Breast epithelium (tissue), 4 donors: ENCODE measurements around the gene TEKT1. TPM values are rescaled to one million over a fixed set of nuclear protein-coding genes. Genes with fewer than 3 reads are reported as not detected.

ENCODE experiments used
- DNase-seq, 2 donors: peaks; one replicate each; pipeline ENCODE4 v3.0.0-alpha.2; 2019; ENCODE audit warnings: low spot score in 2 of 2
- H3K27ac ChIP-seq, 2 donors: fragments of 200-600 bp; sonication (generic) in 1 of 2; one replicate each; pipeline ENCODE4 v1.5.1; 2016 to 2019; ENCODE audit warnings: mild to moderate bottlenecking in 1 of 2
- H3K27me3 ChIP-seq, 2 donors: fragments of 200-600 bp; sonication (generic) in 1 of 2; one replicate each; pipeline versions ENCODE4 v1.5.1 to v1.6.0; 2017 to 2019; ENCODE audit warnings: control low read depth in 1 of 2, mild to moderate bottlenecking in 1 of 2
- H3K36me3 ChIP-seq: fragments of 200-600 bp; one replicate; pipeline ENCODE4 v1.5.1; 2019
- H3K4me1 ChIP-seq, 2 donors: fragments of 200-600 bp; sonication (generic); one replicate each; pipeline ENCODE4 v1.5.1; 2016 to 2019; ENCODE audit warnings: control low read depth in 1 of 2
- H3K4me3 ChIP-seq, 3 donors: fragments of 200-600 bp; sonication (generic); 1 replicate in 2 of 3; 2 replicates in 1 of 3; pipeline ENCODE4 v1.5.1; 2016 to 2019; ENCODE audit warnings: mild to moderate bottlenecking in 3 of 3, moderate library complexity in 2 of 3
- H3K9me3 ChIP-seq, 2 donors: fragments of 200-600 bp; sonication (generic) in 1 of 2; one replicate each; pipeline ENCODE4 v1.5.1; 2016 to 2019; ENCODE audit warnings: control low read depth in 1 of 2
- POLR2A ChIP-seq: fragments of 450-650 bp; IDR thresholded peaks from one replicate; pipeline ENCODE4 v1.6.1; 2016; ENCODE audit warnings: antibody characterized with exemption, mild to moderate bottlenecking, moderate library complexity
- POLR2AphosphoS5 ChIP-seq, 3 donors: sonication (generic); formaldehyde crosslinking; IDR thresholded peaks; one replicate each; pipeline ENCODE4 v1.6.1; 2017; ENCODE audit warnings: antibody characterized with exemption in 3 of 3
- intact Hi-C: fragments of 100-400 bp; cut with DNase I; formaldehyde crosslinking; loops from one replicate; pipeline ENCODE4 v1.15.1; 2023; ENCODE audit warnings: low total_unique reads
- total RNA-seq, 3 donors: library from RNA; depleted of rRNA; stranded (reverse); fragments of >200 nt; gene quantifications; one replicate each; pipeline ENCODE4 v1.1.0, GENCODE V29; 2016
- TF ChIP-seq, protein P1 (sequence below), 3 donors: fragments of 450-650 bp; IDR thresholded peaks; one replicate each; pipeline ENCODE4 v1.5.1; 2016 to 2017; ENCODE audit warnings: antibody characterized with exemption in 3 of 3, mild to moderate bottlenecking in 3 of 3, moderate library complexity in 3 of 3

TEKT1 gene
- total RNA-seq, 3 donors from 2014 or later, result not detected

DNA sequence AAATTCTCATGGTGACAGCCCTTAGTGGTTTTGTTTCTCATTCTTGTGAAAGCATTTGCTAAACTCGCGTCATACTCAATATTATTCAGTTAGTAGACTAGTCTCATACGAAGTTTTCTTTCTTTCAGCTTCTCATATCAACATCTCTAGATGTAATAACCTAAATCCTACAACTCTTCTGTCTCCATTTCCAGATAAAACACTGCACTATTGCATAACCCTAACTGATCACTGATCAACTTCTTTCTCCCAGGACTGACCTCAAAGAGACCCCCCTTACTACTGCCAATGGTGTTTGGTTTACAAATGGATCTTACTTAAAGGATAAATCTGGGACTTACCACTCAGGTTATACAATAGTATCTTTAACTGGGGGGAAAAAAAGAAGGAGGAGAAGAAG lies 36.3 kb upstream of the TEKT1 start:
- Histone ChIP-seq H3K36me3 (no peaks in the 10 kb centered on the region), H3K4me3 (no peak overlapping the region), H3K9me3 (no peaks in the 10 kb centered on the region), H3K27ac (no peak overlapping the region), H3K27me3 (no peaks in the 10 kb centered on the region), H3K4me1 (no peaks in the 10 kb centered on the region)
- TF ChIP-seq POLR2AphosphoS5 (IDR thresholded peaks at IDR 0.05), result no peak
- TF ChIP-seq, protein P1, sequence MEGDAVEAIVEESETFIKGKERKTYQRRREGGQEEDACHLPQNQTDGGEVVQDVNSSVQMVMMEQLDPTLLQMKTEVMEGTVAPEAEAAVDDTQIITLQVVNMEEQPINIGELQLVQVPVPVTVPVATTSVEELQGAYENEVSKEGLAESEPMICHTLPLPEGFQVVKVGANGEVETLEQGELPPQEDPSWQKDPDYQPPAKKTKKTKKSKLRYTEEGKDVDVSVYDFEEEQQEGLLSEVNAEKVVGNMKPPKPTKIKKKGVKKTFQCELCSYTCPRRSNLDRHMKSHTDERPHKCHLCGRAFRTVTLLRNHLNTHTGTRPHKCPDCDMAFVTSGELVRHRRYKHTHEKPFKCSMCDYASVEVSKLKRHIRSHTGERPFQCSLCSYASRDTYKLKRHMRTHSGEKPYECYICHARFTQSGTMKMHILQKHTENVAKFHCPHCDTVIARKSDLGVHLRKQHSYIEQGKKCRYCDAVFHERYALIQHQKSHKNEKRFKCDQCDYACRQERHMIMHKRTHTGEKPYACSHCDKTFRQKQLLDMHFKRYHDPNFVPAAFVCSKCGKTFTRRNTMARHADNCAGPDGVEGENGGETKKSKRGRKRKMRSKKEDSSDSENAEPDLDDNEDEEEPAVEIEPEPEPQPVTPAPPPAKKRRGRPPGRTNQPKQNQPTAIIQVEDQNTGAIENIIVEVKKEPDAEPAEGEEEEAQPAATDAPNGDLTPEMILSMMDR (IDR thresholded peaks at IDR 0.05), result no peak
- no peak for TF ChIP-seq POLR2A
- intact Hi-C loops, result no loop called here
- no peak for DNase-seq

- no peak for DNase-seq
- H3K4me1 ChIP-seq, result no peaks in the 10 kb centered on the region
- no peak overlapping the region for H3K4me3 ChIP-seq
- H3K27ac ChIP-seq, result no peak overlapping the region
- no peaks in the 10 kb centered on the region for H3K27me3 ChIP-seq
- no peaks in the 10 kb centered on the region for H3K36me3 ChIP-seq
- intact Hi-C loops, result no loop called here
- H3K9me3 ChIP-seq, result no peaks in the 10 kb centered on the region
- TF ChIP-seq POLR2AphosphoS5 (IDR thresholded peaks at IDR 0.05) (no peak), POLR2A (no peak)
- TF ChIP-seq, protein P1 (IDR thresholded peaks at IDR 0.05), result no peak
Measured at GRCh38 chr17:6862825-6863224, 31.3 kb upstream of the TEKT1 start.

- no peak for TF ChIP-seq POLR2A
- TF ChIP-seq, protein P1 (IDR thresholded peaks at IDR 0.05), result no peak
- TF ChIP-seq POLR2AphosphoS5 (IDR thresholded peaks at IDR 0.05), result no peak
- no peak overlapping the region for H3K4me3 ChIP-seq
- no peak for DNase-seq
- intact Hi-C loops, result no loop called here
- no peaks in the 10 kb centered on the region for H3K9me3 ChIP-seq
- no peaks in the 10 kb centered on the region for H3K27me3 ChIP-seq
- H3K36me3 ChIP-seq, result no peaks in the 10 kb centered on the region
- no peaks in the 10 kb centered on the region for H3K4me1 ChIP-seq
- H3K27ac ChIP-seq, result no peak overlapping the region
Measured at GRCh38 chr17:6862122-6862521, 30.6 kb upstream of the TEKT1 start.

GRCh38 chr17:6857904-6858303 lies 26.4 kb upstream of the TEKT1 start:
- Histone ChIP-seq H3K36me3 (no peaks in the 10 kb centered on the region), H3K4me1 (no peaks in the 10 kb centered on the region), H3K27me3 (no peaks in the 10 kb centered on the region), H3K27ac (no peak overlapping the region), H3K4me3 (no peak overlapping the region), H3K9me3 (no peaks in the 10 kb centered on the region)
- intact Hi-C loops, result loop anchor here (10.0 kb wide), 1 partner anchor 1473 kb away; no protein-coding TSS in a partner anchor
- no peak for DNase-seq
- TF ChIP-seq, protein P1 (IDR thresholded peaks at IDR 0.05), result no peak
- TF ChIP-seq POLR2A (no peak), POLR2AphosphoS5 (IDR thresholded peaks at IDR 0.05) (no peak)

DNA sequence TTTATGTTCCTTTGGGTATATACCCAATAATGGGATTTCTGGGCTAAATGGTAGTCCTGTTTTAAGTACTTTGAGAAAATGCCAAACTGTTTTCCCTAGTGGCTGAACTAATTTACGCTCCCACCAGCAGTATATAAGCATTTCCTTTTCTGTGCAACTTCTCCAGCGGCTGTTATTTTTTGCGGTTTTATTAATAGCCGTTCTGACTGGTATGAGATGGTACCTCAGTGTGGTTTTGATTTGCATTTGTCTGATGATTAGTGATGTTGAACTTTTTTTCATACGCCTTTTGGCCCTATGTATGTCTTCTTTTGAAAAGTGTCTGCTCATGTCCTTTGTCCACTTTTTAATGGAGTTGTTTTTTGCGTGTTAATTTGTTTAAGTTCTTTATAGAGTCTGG lies 25.8 kb upstream of the TEKT1 start:
- intact Hi-C loops, result loop anchor here (10.0 kb wide), 1 partner anchor 1473 kb away; no protein-coding TSS in a partner anchor
- Histone ChIP-seq H3K27me3 (no peaks in the 10 kb centered on the region), H3K4me1 (no peaks in the 10 kb centered on the region), H3K36me3 (no peaks in the 10 kb centered on the region), H3K4me3 (no peak overlapping the region), H3K9me3 (no peaks in the 10 kb centered on the region), H3K27ac (no peak overlapping the region)
- TF ChIP-seq POLR2AphosphoS5 (IDR thresholded peaks at IDR 0.05) (no peak), POLR2A (no peak)
- TF ChIP-seq, protein P1 (IDR thresholded peaks at IDR 0.05), result no peak
- no peak for DNase-seq
